HFF-Myc (cell line): ENCODE results near the gene FAAP24.
A peak's percentile ranks its signal among the peaks of the same experiment; 100 is the strongest.
"Not testable (repeated sequence)": the region's sequence is repeated elsewhere in the genome, so short reads cannot be mapped to it uniquely, and the experiment has no call there.

Source experiments
- DNase-seq: peaks from one replicate; pipeline ENCODE4 v3.0.0-alpha.2; 2011; ENCODE audit warnings: low read depth; ENCODE audit errors: extremely low read depth
- H3K4me3 ChIP-seq: replicated peaks from 2 replicates; pipeline ENCODE4 v1.5.1; 2011; ENCODE audit warnings: low read depth, mild to moderate bottlenecking, control low read depth, low read length
- CTCF ChIP-seq: IDR thresholded peaks from 2 replicates; pipeline ENCODE4 v1.5.1; 2012; ENCODE audit warnings: mild to moderate bottlenecking, low read depth, low read length, control low read depth; ENCODE audit errors: missing control alignments

Gene FAAP24

DNA sequence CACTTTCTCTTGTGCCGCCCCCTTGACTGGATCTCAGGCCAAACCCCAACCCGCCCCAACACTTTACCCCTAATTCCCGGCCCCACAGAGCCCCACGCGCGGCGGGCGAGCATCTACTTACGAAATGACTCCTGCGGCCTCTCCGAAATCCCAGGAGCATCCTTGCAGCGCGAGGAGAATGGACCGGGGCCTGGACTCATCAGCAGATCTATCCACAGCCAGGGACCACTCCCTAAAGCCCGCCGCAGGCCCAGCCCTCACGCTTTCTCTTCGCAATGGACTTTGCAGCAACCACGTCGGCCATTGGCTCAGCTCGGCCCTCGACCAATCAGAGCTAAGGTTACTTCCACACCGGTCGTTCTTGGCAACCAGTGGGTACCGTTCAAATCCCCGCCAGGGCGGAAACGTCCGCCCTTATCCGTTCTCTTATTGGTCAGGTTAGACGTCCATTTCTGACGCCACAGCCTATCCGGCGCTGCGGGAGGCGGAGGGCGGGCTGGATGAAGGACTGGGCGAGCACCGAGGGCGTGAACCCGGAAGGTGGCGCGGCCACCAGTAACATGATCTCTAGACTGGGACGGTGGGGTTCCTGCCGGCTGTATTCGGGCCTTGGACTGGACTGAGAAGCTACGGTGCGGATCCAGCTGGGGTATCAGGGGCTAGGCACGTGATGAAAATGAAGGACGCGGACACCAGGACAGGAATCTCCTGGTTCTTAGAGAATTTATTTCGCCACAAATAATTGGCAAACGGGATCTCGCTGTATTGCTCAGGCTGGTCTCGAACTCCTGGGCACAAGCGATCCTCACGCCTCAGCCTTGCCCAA lies at the start of gene FAAP24, which contains the start of gene CEP89:
TSS of gene FAAP24 (plus strand) at position 528 of the 826 bp plus-strand sequence. CDS start 955 bp downstream, outside the sequence.
TSS of gene CEP89 (minus strand) at position 244 of the 826 bp plus-strand sequence. CDS start at position 160, 84 bp downstream.
- peak within 1 kb of the TSS; percentile 67 for H3K4me3 ChIP-seq
- peak; percentile 99 for DNase-seq
- no peak for TF ChIP-seq CTCF

DNA sequence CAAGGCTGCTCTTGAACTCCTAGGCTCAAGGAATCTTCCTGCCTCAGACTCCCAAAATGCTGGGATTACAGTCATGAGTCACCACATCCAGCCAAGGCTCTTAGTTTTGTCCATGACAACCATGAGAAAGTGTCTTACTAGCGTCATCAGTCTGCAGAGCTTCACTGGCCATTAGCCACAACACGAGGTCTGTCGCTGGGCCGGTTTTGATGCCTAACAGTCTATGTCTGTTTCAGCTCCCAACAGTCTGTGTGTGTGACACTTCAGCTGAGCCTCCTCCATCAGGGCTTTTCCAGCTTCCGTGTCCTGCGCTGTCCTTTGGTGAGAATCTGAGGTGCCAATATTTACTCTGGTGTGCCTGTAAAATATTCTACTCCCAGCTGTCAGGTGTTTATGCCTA lies 47.8 kb upstream of the FAAP24 start:
- DNase-seq: no peak
- H3K4me3 ChIP-seq: no peak overlapping the region
- TF ChIP-seq CTCF: no peak

GRCh38 chr19:32928806-32929205 lies 43.2 kb upstream of the FAAP24 start:
- H3K4me3 ChIP-seq: no peak overlapping the region
- TF ChIP-seq CTCF: no peak
- no peak for DNase-seq

DNA sequence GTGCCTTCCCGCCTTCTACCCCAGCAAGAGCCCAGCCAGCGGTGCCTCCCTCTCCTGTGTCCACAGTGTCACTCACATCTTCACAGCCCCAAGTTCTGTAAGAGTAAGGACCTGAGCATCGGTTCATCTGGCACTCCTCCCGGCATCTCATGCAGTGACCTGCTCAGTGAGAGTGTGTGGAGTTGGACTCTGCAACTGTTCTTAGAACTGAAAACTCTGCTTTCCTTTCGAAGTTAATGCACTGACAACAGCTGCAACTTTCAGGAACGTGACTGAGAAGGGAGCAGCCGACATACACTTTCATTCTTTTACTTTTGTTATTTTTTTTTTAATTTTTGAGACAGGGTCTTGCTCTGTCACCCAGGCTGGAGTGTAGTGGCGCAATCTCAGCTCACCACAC lies 41.5 kb upstream of the FAAP24 start:
- no peak for TF ChIP-seq CTCF
- DNase-seq: no peak
- no peak overlapping the region for H3K4me3 ChIP-seq

- DNase-seq: no peak
- no peak for TF ChIP-seq CTCF
- no peak overlapping the region for H3K4me3 ChIP-seq
Observed at GRCh38 chr19:32933571-32933970, 38.5 kb upstream of the FAAP24 start.

- no peak for TF ChIP-seq CTCF
- H3K4me3 ChIP-seq: no peak overlapping the region
- no peak for DNase-seq
Observed at GRCh38 chr19:32935629-32936028, 36.4 kb upstream of the FAAP24 start.

GRCh38 chr19:32936065-32936464 lies 36.0 kb upstream of the FAAP24 start:
- no peak for TF ChIP-seq CTCF
- H3K4me3 ChIP-seq: no peak overlapping the region
- no peak for DNase-seq

DNA sequence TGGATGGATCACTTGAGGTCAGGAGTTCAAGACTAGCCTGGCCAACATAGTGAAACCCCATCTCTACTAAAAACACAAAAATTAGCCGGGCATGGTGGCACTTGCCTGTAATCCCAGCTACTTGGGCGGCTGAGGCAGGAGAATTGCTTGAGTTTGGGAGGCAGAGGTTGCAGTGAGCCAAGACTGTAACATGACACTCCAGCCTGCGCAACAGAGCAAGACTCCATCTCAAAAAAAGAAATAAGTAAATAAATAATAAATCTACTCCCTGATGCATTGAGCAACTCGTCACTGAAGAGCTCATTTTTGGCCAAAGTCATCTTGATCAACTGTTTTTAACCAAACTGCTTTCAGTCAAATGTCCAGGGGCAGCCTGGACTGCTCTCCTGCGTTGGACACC lies 30.8 kb upstream of the FAAP24 start:
- H3K4me3 ChIP-seq, DNase-seq: not testable (repeated sequence)
